Measurements from ENCODE around the gene ATP2C2.

DNA sequence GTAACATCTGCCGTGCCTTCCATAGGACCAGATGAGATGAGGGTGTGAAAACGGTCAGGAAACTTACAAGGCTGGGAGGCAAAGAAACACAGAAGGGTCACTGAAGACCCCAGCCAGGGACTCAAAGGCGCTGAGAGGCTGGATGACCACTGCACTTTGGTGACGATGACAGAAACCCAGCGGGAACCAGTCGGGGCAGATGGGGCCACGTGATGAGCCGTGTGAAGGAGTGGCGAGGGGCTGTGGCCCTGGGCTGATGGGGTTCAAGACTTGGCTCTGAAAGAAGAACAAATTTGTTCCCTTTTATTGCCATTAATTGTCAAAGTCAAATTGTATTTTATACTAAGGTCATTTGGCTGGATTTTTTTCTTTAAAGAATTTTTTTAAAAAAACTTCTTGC is 28.6 kb upstream of the ATP2C2 start:
- TF ChIP-seq, protein P1, sequence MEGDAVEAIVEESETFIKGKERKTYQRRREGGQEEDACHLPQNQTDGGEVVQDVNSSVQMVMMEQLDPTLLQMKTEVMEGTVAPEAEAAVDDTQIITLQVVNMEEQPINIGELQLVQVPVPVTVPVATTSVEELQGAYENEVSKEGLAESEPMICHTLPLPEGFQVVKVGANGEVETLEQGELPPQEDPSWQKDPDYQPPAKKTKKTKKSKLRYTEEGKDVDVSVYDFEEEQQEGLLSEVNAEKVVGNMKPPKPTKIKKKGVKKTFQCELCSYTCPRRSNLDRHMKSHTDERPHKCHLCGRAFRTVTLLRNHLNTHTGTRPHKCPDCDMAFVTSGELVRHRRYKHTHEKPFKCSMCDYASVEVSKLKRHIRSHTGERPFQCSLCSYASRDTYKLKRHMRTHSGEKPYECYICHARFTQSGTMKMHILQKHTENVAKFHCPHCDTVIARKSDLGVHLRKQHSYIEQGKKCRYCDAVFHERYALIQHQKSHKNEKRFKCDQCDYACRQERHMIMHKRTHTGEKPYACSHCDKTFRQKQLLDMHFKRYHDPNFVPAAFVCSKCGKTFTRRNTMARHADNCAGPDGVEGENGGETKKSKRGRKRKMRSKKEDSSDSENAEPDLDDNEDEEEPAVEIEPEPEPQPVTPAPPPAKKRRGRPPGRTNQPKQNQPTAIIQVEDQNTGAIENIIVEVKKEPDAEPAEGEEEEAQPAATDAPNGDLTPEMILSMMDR (IDR thresholded peaks at IDR 0.05; ENCODE audit: low read length): no peak
- no peak for TF ChIP-seq EZH2 (optimal IDR thresholded peaks at IDR 0.05; ENCODE audit: low read depth, low read length)
- no peak for TF ChIP-seq EZH2phosphoT487 (IDR thresholded peaks at IDR 0.05; ENCODE audit: low read length)
